NCI-H1092 treated with DMSO at 0.1 percent for 48 hours (cell line): Measurements from ENCODE around the gene MAJIN.

Experiments
- DNase-seq: peaks from one replicate; lab custom pipeline; 2025; lab: John Stamatoyannopoulos, UW

The MAJIN gene

GRCh38 chr11:64932324-64932723, 39.6 kb downstream of the MAJIN start:
- DNase-seq: no peak

- DNase-seq: no peak
These were observed 40.6 kb downstream of the MAJIN start for GRCh38 chr11:64931290-64931689.

GRCh38 chr11:64930340-64930739, 41.6 kb downstream of the MAJIN start:
- DNase-seq: no peak

GRCh38 chr11:64929625-64930024, 42.3 kb downstream of the MAJIN start:
- no peak for DNase-seq

- DNase-seq: no peak
These were observed 43.0 kb downstream of the MAJIN start for GRCh38 chr11:64928957-64929356.

GRCh38 chr11:64926689-64927088, 45.2 kb downstream of the MAJIN start:
- no peak for DNase-seq

- DNase-seq: no peak
These were observed 46.1 kb downstream of the MAJIN start for GRCh38 chr11:64925536-64926436.

GRCh38 chr11:64924910-64925284, 47.0 kb downstream of the MAJIN start:
- DNase-seq: no peak

- peak; percentile 62 for DNase-seq
These were observed 47.7 kb downstream of the MAJIN start, which contains the start of gene PPP2R5B for GRCh38 chr11:64923944-64924909. PPP2R5B (plus strand) TSS chr11:64924689; CDS start chr11:64925735, 1,046 bp downstream.

GRCh38 chr11:64923151-64923661, 48.7 kb downstream of the MAJIN start:
- no peak for DNase-seq

GRCh38 chr11:64921384-64921783, 50.5 kb downstream of the MAJIN start:
- no peak for DNase-seq

- DNase-seq: no peak
These were observed 51.8 kb downstream of the MAJIN start for GRCh38 chr11:64920124-64920523.

GRCh38 chr11:64919627-64920026, 52.3 kb downstream of the MAJIN start:
- no peak for DNase-seq

GRCh38 chr11:64918017-64918416, 53.9 kb downstream of the MAJIN start:
- peak; percentile 10 for DNase-seq

- DNase-seq: no peak
These were observed 54.3 kb downstream of the MAJIN start for GRCh38 chr11:64917663-64917995.

GRCh38 chr11:64916775-64917662, 54.9 kb downstream of the MAJIN start, which contains the start of gene ATG2A:
ATG2A (minus strand) TSS chr11:64917209; CDS start chr11:64917135, 74 bp downstream.
- DNase-seq: peak; percentile 100

GRCh38 chr11:64916040-64916774, 55.7 kb downstream of the MAJIN start:
- DNase-seq: peak; percentile 30

GRCh38 chr11:64915376-64915887, 56.5 kb downstream of the MAJIN start:
- no peak for DNase-seq

GRCh38 chr11:64914123-64914522, 57.8 kb downstream of the MAJIN start:
- DNase-seq: no peak

GRCh38 chr11:64913171-64913727, 58.7 kb downstream of the MAJIN start:
- no peak for DNase-seq
